Measurements from ENCODE around the gene COPS7A.

The COPS7A gene

GRCh38 chr12:6778217-6778573 lies 54.3 kb downstream of the COPS7A start:
- H3K4me3 ChIP-seq (ENCODE audit: low read depth, low read length), result peak overlapping the region; percentile 50

DNA sequence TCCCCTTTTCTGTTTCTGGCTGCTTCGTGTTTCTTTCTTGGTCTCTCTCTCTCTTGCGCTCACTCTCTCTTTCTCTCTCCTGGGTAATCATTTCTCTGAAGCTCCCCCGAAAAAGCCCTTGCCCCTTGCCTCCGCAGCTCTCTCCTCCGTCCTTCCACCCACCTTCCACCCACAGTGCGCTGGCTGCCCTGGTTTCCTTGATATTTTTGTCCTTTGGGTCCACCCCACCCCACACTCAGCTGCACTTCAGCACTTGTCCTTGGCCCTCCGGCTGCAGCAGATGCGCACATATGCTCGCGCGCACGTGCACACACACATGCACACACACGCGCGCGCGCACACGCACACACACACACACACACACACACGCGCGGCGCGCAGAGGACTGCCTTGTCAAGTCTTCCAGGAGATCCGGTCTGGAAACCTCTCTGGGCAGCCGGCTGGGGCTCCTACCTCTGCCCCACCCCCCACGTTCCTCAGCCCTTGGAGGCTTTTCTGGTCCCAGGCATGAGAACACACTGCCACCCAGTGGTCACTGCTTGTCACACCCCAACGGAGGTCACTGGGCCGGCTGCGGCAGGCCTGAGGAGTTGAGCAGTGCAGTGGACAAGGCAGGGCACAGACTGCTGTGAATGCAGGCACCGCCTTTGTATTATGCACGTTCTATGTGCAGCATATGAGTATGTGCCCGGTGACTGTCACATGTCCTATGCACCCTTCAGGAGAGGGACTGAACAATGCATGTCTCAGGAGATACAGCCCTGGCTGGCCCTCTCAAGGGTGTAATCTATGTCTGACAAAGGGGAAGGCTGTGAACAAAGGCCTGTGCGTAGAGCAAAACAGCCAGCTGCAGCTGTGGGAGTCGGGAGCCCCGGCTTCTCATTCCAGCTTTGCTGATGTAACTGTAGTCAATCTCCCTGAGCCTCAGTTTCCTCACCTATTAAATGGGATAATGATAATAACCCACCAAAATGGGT lies 55.0 kb downstream of the COPS7A start:
- TF ChIP-seq CTCF (IDR thresholded peaks at IDR 0.05; ENCODE audit: low read depth, low read length), result peak; percentile 88
- H3K4me3 ChIP-seq (ENCODE audit: low read depth, low read length), result peak overlapping the region; percentile 50

More at GRCh38 chr12:6778217-6778573, 54.3 kb downstream of the COPS7A start:
- no peak for TF ChIP-seq CTCF (IDR thresholded peaks at IDR 0.05; ENCODE audit: low read depth, low read length)

GRCh38 chr12:6779708-6780432 lies 56.0 kb downstream of the COPS7A start:
- TF ChIP-seq CTCF (IDR thresholded peaks at IDR 0.05; ENCODE audit: low read depth, low read length), result no peak

DNA sequence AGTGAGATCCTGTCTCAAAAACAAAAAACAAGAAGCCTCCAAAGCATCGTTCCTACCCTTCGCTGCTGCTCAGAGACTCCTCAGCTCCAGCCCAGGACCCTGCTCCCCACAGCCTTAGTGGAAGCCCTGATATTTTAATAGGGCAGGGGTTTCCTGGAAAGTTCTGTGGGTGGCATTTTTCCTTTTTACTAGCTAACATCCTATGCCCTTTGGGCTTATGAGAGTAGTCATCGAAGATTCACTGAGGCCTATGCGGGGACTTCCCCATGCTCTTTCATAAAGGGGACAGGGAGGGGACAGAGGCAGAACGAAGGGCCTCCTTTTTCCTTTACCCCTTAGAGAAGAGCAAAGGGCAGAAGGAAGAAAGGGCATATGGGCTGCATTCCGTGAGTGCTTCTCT lies 56.7 kb downstream of the COPS7A start:
- no peak overlapping the region for H3K4me3 ChIP-seq (ENCODE audit: low read depth, low read length)
- no peak for TF ChIP-seq CTCF (IDR thresholded peaks at IDR 0.05; ENCODE audit: low read depth, low read length)

More at GRCh38 chr12:6779708-6780432, 56.0 kb downstream of the COPS7A start:
- no peak overlapping the region for H3K4me3 ChIP-seq (ENCODE audit: low read depth, low read length)
